ENCODE data around the gene KLHDC9. TPM values are rescaled to one million over a fixed set of nuclear protein-coding genes. Genes with fewer than 3 reads are reported as not detected.

KLHDC9 gene
- total and polyA plus RNA-seq, 2 donors from 2014 or later, result 21.9 to 32.2 TPM

GRCh38 chr1:161077426-161077825, 20.7 kb upstream of the KLHDC9 start:
- Histone ChIP-seq H3K9me3 (ENCODE audit: control insufficient read depth in 2 of 3, insufficient read depth in 1 of 3, low read length in 3 of 3) (no peaks in the 10 kb centered on the region), H3K4me1 (ENCODE audit: control insufficient read depth in 2 of 3, insufficient read depth in 2 of 3, low read depth in 1 of 3, low read length in 3 of 3) (no peaks in the 10 kb centered on the region), H3K27me3 (ENCODE audit: control insufficient read depth, insufficient read depth, low read length) (no peaks in the 10 kb centered on the region), H3K27ac (ENCODE audit: low read depth in 2 of 2, low read length in 2 of 2) (no peak overlapping the region), H3K4me3 (ENCODE audit: low read length in 3 of 3) (no peak overlapping the region), H3K9ac (ENCODE audit: low read length in 3 of 3) (no peak overlapping the region), H3K36me3 (ENCODE audit: control insufficient read depth in 2 of 3, insufficient read depth in 3 of 3, low read length in 3 of 3) (peaks cover 0 to 3% (median 0%) of the 10 kb centered on the region in 3 donors)
- FAIRE-seq, result no peak
- TF ChIP-seq CTCF (IDR thresholded peaks at IDR 0.05; ENCODE audit: borderline replicate concordance, extremely low read depth, insufficient read depth), result no peak
- intact Hi-C loops (cut with DNase I), result no loop called here
- no peak for DNase-seq

GRCh38 chr1:161079436-161080110, 18.6 kb upstream of the KLHDC9 start:
- FAIRE-seq (no peak), DNase-seq (no peak)
- intact Hi-C loops (cut with DNase I), result no loop called here
- Histone ChIP-seq H3K27me3 (ENCODE audit: control insufficient read depth, insufficient read depth, low read length) (no peaks in the 10 kb centered on the region), H3K9me3 (ENCODE audit: control insufficient read depth in 2 of 3, insufficient read depth in 1 of 3, low read length in 3 of 3) (no peaks in the 10 kb centered on the region), H3K27ac (ENCODE audit: low read depth in 2 of 2, low read length in 2 of 2) (no peak overlapping the region), H3K4me3 (ENCODE audit: low read length in 3 of 3) (no peak overlapping the region), H3K9ac (ENCODE audit: low read length in 3 of 3) (no peak overlapping the region), H3K36me3 (ENCODE audit: control insufficient read depth in 2 of 3, insufficient read depth in 3 of 3, low read length in 3 of 3) (peaks cover 0 to 3% (median 0%) of the 10 kb centered on the region in 3 donors), H3K4me1 (ENCODE audit: control insufficient read depth in 2 of 3, insufficient read depth in 2 of 3, low read depth in 1 of 3, low read length in 3 of 3) (peaks cover 0 to 3% (median 0%) of the 10 kb centered on the region in 3 donors)
- TF ChIP-seq CTCF (IDR thresholded peaks at IDR 0.05; ENCODE audit: borderline replicate concordance, extremely low read depth, insufficient read depth), result no peak

DNA sequence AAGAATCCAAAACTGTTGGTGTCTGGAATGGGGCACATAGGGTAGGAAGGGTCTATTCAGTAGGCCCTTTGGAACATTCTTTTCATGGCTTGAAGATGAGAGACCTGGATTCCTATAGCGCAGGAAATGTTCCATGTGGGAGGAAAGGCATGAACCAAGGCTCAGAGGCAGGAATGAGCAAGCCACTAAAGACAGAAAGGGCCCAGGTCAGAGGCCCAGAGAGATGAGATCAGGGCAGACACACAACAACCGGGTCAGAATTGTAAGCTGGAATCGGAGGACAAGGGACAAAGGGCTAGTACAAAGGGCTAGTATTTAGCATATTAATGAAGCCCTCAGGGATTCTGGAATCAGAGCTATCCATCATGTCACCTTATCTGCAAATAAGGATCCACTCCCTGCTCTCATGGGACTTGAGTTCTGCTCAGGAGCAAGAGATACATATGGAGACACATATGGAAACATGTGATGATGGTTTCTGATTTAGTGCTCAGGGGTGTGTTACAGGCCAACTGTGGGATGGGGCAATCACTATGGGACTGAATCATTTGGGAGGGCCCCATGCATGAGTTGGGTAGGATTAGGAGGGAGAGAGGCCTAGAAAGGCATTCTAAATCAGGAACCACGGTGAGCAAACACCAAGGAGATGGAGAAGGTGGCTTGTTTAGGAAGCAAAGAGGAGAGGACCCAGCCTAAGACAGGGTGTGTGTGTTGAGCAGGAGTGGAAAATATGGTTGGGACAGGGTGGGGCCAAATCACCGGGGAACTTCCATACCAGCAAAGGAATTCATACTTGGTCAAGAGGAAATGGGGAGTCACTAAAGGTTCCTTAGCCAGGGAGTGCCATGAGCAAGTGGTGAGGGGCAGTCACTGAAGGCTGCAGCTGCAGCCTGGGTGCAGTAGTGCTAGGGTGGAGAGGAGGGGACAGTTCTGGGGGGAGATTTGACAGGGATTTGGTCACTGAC, 17.4 kb upstream of the KLHDC9 start:
- Histone ChIP-seq H3K4me3 (ENCODE audit: low read length in 3 of 3) (no peak overlapping the region), H3K9me3 (ENCODE audit: control insufficient read depth in 2 of 3, insufficient read depth in 1 of 3, low read length in 3 of 3) (no peaks in the 10 kb centered on the region), H3K9ac (ENCODE audit: low read length in 3 of 3) (no peak overlapping the region), H3K4me1 (ENCODE audit: control insufficient read depth in 2 of 3, insufficient read depth in 2 of 3, low read depth in 1 of 3, low read length in 3 of 3) (peaks cover 0 to 3% (median 0%) of the 10 kb centered on the region in 3 donors), H3K27me3 (ENCODE audit: control insufficient read depth, insufficient read depth, low read length) (no peaks in the 10 kb centered on the region), H3K27ac (ENCODE audit: low read depth in 2 of 2, low read length in 2 of 2) (no peak overlapping the region), H3K36me3 (ENCODE audit: control insufficient read depth in 2 of 3, insufficient read depth in 3 of 3, low read length in 3 of 3) (no peaks in the 10 kb centered on the region)
- intact Hi-C loops (cut with DNase I), result no loop called here
- no peak for DNase-seq
- no peak for TF ChIP-seq CTCF (IDR thresholded peaks at IDR 0.05; ENCODE audit: borderline replicate concordance, extremely low read depth, insufficient read depth)
- FAIRE-seq, result no peak
